Measurements from ENCODE around the gene ATF6.

- TF ChIP-seq EZH2 (IDR thresholded peaks at IDR 0.05; ENCODE audit: low read length, missing control alignments) (no peak), CTCF (conservative IDR thresholded peaks at IDR 0.05 in 1 of 2, IDR thresholded peaks at IDR 0.05 in 1 of 2; ENCODE audit: low read depth in 1 of 2, low read length in 2 of 2) (no peak)
These were observed 72.2 kb downstream of the ATF6 start for GRCh38 chr1:161838362-161838761.

Data from fibroblast of lung (primary cell).